Colonic mucosa (tissue), 4 donors: ENCODE results near the gene NR2E1. TPM values are rescaled to one million over a fixed set of nuclear protein-coding genes. Genes with fewer than 3 reads are reported as not detected.

Experiments used
- DNase-seq: peaks from one replicate; pipeline ENCODE4 v3.0.0-alpha.2; 2020
- H3K27ac ChIP-seq: fragments of 200-600 bp; one replicate; pipeline ENCODE4 v1.8.0; 2021
- H3K27me3 ChIP-seq: fragments of 200-600 bp; one replicate; pipeline ENCODE4 v1.8.0; 2021
- H3K36me3 ChIP-seq: fragments of 200-600 bp; one replicate; pipeline ENCODE4 v1.8.0; 2021
- H3K4me1 ChIP-seq: fragments of 200-600 bp; one replicate; pipeline ENCODE4 v1.8.0; 2021; ENCODE audit warnings: mild to moderate bottlenecking
- H3K4me3 ChIP-seq: fragments of 200-600 bp; one replicate; pipeline ENCODE4 v1.8.0; 2021
- H3K9ac ChIP-seq, 2 donors: one replicate each; pipeline ENCODE4 v1.7.0; 2013; ENCODE audit warnings: control low read depth in 2 of 2, low read depth in 2 of 2, low read length in 2 of 2
- H3K9me3 ChIP-seq: fragments of 200-600 bp; one replicate; pipeline ENCODE4 v1.8.0; 2021
- CTCF ChIP-seq: fragments of 200-600 bp; IDR thresholded peaks from one replicate; pipeline ENCODE4 v1.8.0; 2022; ENCODE audit warnings: antibody characterized with exemption, mild to moderate bottlenecking
- intact Hi-C: fragments of 100-400 bp; cut with DNase I; formaldehyde crosslinking; loops from one replicate; pipeline ENCODE4 v1.14.1; 2022
- total RNA-seq, 2 donors: library from RNA; stranded (reverse); fragmentation: NEBNext Ultra II Directional in 1 of 2; extraction: Animal tissue kit (Norgen Biotek cat#: 25700) in 1 of 2; gene quantifications; one replicate each; pipeline ENCODE4 v1.2.1, GENCODE V29; 2021
- donor health status: healthy.
- donor health status: DM: no; HTN: no; CAD: no.
- donor health status: DM: no; HTN: no; CAD: no.

Gene NR2E1
- total RNA-seq, 2 donors from 2014 or later, result not detected

GRCh38 chr6:108118810-108119768 lies 46.7 kb upstream of the NR2E1 start:
- peaks cover 76% of the 10 kb centered on the region for H3K27me3 ChIP-seq
- no peak for DNase-seq
- no peak overlapping the region for H3K27ac ChIP-seq
- no peaks in the 10 kb centered on the region for H3K9me3 ChIP-seq
- no peak overlapping the region for H3K9ac ChIP-seq
- intact Hi-C loops, result loop anchor here (10.0 kb wide), 1 partner anchor 376 kb away; no protein-coding TSS in a partner anchor
- no peak for TF ChIP-seq CTCF
- H3K36me3 ChIP-seq, result no peaks in the 10 kb centered on the region
- H3K4me1 ChIP-seq, result peaks cover 22% of the 10 kb centered on the region
- peak overlapping the region; percentile 0 for H3K4me3 ChIP-seq

GRCh38 chr6:108119769-108120141 lies 46.1 kb upstream of the NR2E1 start:
- no peak overlapping the region for H3K4me3 ChIP-seq
- H3K9ac ChIP-seq, result no peak overlapping the region

GRCh38 chr6:108120311-108120710 lies 45.5 kb upstream of the NR2E1 start:
- Histone ChIP-seq H3K9ac (no peak overlapping the region), H3K4me3 (no peak overlapping the region), H3K36me3 (no peaks in the 10 kb centered on the region), H3K27me3 (peaks cover 69% of the 10 kb centered on the region), H3K27ac (no peak overlapping the region), H3K9me3 (no peaks in the 10 kb centered on the region), H3K4me1 (peaks cover 14% of the 10 kb centered on the region)
- intact Hi-C loops, result no loop called here
- no peak for TF ChIP-seq CTCF
- no peak for DNase-seq

More at GRCh38 chr6:108119769-108120141, 46.1 kb upstream of the NR2E1 start:
- TF ChIP-seq CTCF, result no peak
- peaks cover 72% of the 10 kb centered on the region for H3K27me3 ChIP-seq
- peaks cover 20% of the 10 kb centered on the region for H3K4me1 ChIP-seq
- no peaks in the 10 kb centered on the region for H3K9me3 ChIP-seq
- no peak for DNase-seq
- no peaks in the 10 kb centered on the region for H3K36me3 ChIP-seq
- intact Hi-C loops, result loop anchor here (10.0 kb wide), 1 partner anchor 375 kb away; no protein-coding TSS in a partner anchor
- no peak overlapping the region for H3K27ac ChIP-seq

GRCh38 chr6:108121612-108122011 lies 44.2 kb upstream of the NR2E1 start:
- intact Hi-C loops, result no loop called here
- TF ChIP-seq CTCF, result no peak
- Histone ChIP-seq H3K9ac (no peak overlapping the region), H3K4me3 (no peak overlapping the region), H3K9me3 (no peaks in the 10 kb centered on the region), H3K27ac (no peak overlapping the region), H3K27me3 (peaks cover 60% of the 10 kb centered on the region), H3K4me1 (peaks cover 11% of the 10 kb centered on the region), H3K36me3 (no peaks in the 10 kb centered on the region)
- no peak for DNase-seq

GRCh38 chr6:108123481-108123929 lies 42.3 kb upstream of the NR2E1 start:
- intact Hi-C loops, result no loop called here
- Histone ChIP-seq H3K4me3 (no peak overlapping the region), H3K27me3 (peaks cover 44% of the 10 kb centered on the region), H3K27ac (no peak overlapping the region), H3K9me3 (no peaks in the 10 kb centered on the region), H3K4me1 (peaks cover 7% of the 10 kb centered on the region), H3K36me3 (no peaks in the 10 kb centered on the region), H3K9ac (no peak overlapping the region)
- DNase-seq, result no peak
- no peak for TF ChIP-seq CTCF
